GM12878 (cell line): Measurements from ENCODE around the gene ELMO3. TPM values are rescaled to one million over a fixed set of nuclear protein-coding genes. Genes with fewer than 3 reads are reported as not detected.

Experiments used
- ATAC-seq: fragments of 200-7000 bp; cut with Tn5 transposase; 3 replicates; pipeline ENCODE4 v1.9.1; 2020; ENCODE audit warnings: mild to moderate bottlenecking, moderate library complexity
- BruUV-seq: library from RNA; stranded (reverse); fragments of 400-500 nt; replicated peaks from 2 replicates; lab custom pipeline; 2021; lab: Mats Ljungman, UMichigan
- CTCF ChIA-PET: fragments of 300-600 bp; sonication (Branson Sonifier 250); formaldehyde crosslinking; extraction: SDS; loops from one replicate; lab custom pipeline; 2021; ENCODE audit warnings: inconsistent platforms; lab: Yijun Ruan, JAX
- POLR2A ChIA-PET: fragments of 350-600 bp; formaldehyde crosslinking; extraction: SDS; loops from one replicate; lab custom pipeline; 2021; ENCODE audit warnings: inconsistent platforms; lab: Charles Lee
- RAD21 ChIA-PET: fragments of 300-600 bp; sonication (Branson Sonifier 250); formaldehyde crosslinking; loops from one replicate; lab custom pipeline; 2023; ENCODE audit warnings: antibody characterized with exemption; ENCODE audit not compliant: unreplicated experiment; lab: Charles Lee
- SMC1A ChIA-PET: fragments of 300-600 bp; sonication (Branson Sonifier 250); formaldehyde crosslinking; loops from one replicate; lab custom pipeline; 2023; ENCODE audit not compliant: unreplicated experiment, uncharacterized antibody; lab: Charles Lee
- DNase-seq: peaks from one replicate; pipeline ENCODE4 v3.0.0-alpha.2; 2011; ENCODE audit warnings: low read depth, low spot score
- FAIRE-seq: peaks from 3 replicates; lab custom pipeline; 2011; peaks lifted over from hg19 to GRCh38; lab: Jason Lieb, UNC
- H2AFZ ChIP-seq: 2 replicates; pipeline ENCODE4 v1.6.0; 2011; ENCODE audit warnings: low read depth, low read length, control low read depth; ENCODE audit not compliant: control insufficient read depth
- H3K27ac ChIP-seq: 2 replicates; pipeline ENCODE4 v1.5.1; 2011; ENCODE audit warnings: control low read depth; ENCODE audit not compliant: control insufficient read depth, insufficient read depth
- H3K27me3 ChIP-seq, 2 experiments: replicated peaks in 1 of 2; 2 replicates each; pipeline versions ENCODE4 v1.6.0 to v1.6.1; 2011; ENCODE audit warnings: low read length in 1 of 2; ENCODE audit not compliant: control insufficient read depth in 2 of 2, insufficient read depth in 2 of 2
- H3K36me3 ChIP-seq, 2 experiments: 2 replicates each; pipeline ENCODE4 v1.5.1; 2011; ENCODE audit warnings: low read length in 1 of 2; ENCODE audit not compliant: control insufficient read depth in 2 of 2, insufficient read depth in 2 of 2
- H3K4me1 ChIP-seq: 2 replicates; pipeline ENCODE4 v1.6.1; 2011; ENCODE audit warnings: mild to moderate bottlenecking, low read length, moderate library complexity, mixed read lengths; ENCODE audit not compliant: control insufficient read depth, insufficient read depth
- H3K4me2 ChIP-seq: 2 replicates; pipeline ENCODE4 v1.6.0; 2011; ENCODE audit warnings: control low read depth; ENCODE audit not compliant: control insufficient read depth, insufficient read depth
- H3K4me3 ChIP-seq: fragments of 200-600 bp; sonication (generic); 2 replicates; pipeline ENCODE4 v1.5.1; 2016
- H3K79me2 ChIP-seq: 2 replicates; pipeline ENCODE4 v1.6.0; 2011; ENCODE audit warnings: low read length; ENCODE audit not compliant: control insufficient read depth, insufficient read depth
- H3K9ac ChIP-seq: 2 replicates; pipeline ENCODE4 v1.8.0; 2011; ENCODE audit warnings: low read length, control low read depth, mixed read lengths; ENCODE audit not compliant: control insufficient read depth, insufficient read depth
- H3K9me3 ChIP-seq: replicated peaks from 3 replicates; pipeline ENCODE4 v1.5.1; 2011; ENCODE audit warnings: mild to moderate bottlenecking, low read length; ENCODE audit not compliant: control insufficient read depth, insufficient read depth
- H4K20me1 ChIP-seq: 2 replicates; pipeline ENCODE4 v1.6.0; 2011; ENCODE audit not compliant: control insufficient read depth, insufficient read depth
- ATF3 ChIP-seq: IDR thresholded peaks from 2 replicates; pipeline ENCODE4 v1.6.1; 2011; ENCODE audit warnings: low read depth, mild to moderate bottlenecking, low read length, moderate library complexity, borderline replicate concordance; ENCODE audit errors: extremely low read depth
- CBX3 ChIP-seq: fragments of 200-600 bp; sonication (generic); IDR thresholded peaks from 2 replicates; pipeline ENCODE4 v1.6.1; 2016; ENCODE audit warnings: low read depth, borderline replicate concordance
- CHD2 ChIP-seq: IDR thresholded peaks from 2 replicates; pipeline ENCODE4 v1.6.1; 2011; ENCODE audit warnings: low read depth, low read length, improper control_type of control experiment, borderline replicate concordance
- CTCF ChIP-seq, 3 experiments: IDR thresholded peaks in 2 of 3; conservative IDR thresholded peaks in 1 of 3; 2 replicates each; pipeline ENCODE4 v1.5.1; 2011; ENCODE audit warnings: low read depth in 3 of 3, low read length in 3 of 3, mild to moderate bottlenecking in 3 of 3, control low read depth in 2 of 3, moderate library complexity in 2 of 3, inconsistent platforms in 1 of 3, mixed read lengths in 1 of 3; ENCODE audit not compliant: control insufficient read depth in 2 of 3, insufficient read depth in 1 of 3; ENCODE audit errors: extremely low read depth in 1 of 3
- IRF4 ChIP-seq: IDR thresholded peaks from 2 replicates; pipeline ENCODE4 v1.6.1; 2011; ENCODE audit warnings: low read depth, low read length
- MTA2 ChIP-seq: fragments of 450-650 bp; IDR thresholded peaks from 2 replicates; pipeline ENCODE4 v1.6.1; 2016; ENCODE audit warnings: low read depth, mild to moderate bottlenecking, moderate library complexity
- POLR2AphosphoS5 ChIP-seq: IDR thresholded peaks from 2 replicates; pipeline ENCODE4 v1.6.1; 2011; ENCODE audit warnings: mild to moderate bottlenecking, low read length, inconsistent platforms
- PRDM15 ChIP-seq: fragments of 450-650 bp; formaldehyde crosslinking; IDR thresholded peaks from 2 replicates; pipeline ENCODE4 v1.4.0; 2020; ENCODE audit warnings: mild to moderate bottlenecking, moderate library complexity
- SKIL ChIP-seq: fragments of 450-650 bp; IDR thresholded peaks from 2 replicates; pipeline ENCODE4 v1.6.1; 2017; ENCODE audit warnings: mild to moderate bottlenecking, low read depth, inconsistent platforms; ENCODE audit not compliant: poor library complexity, severe bottlenecking
- SREBF2 ChIP-seq: IDR thresholded peaks from 2 replicates; pipeline ENCODE4 v1.6.1; 2012; ENCODE audit warnings: mild to moderate bottlenecking, low read length
- SUZ12 ChIP-seq: fragments of 200-600 bp; sonication (generic); IDR thresholded peaks from one replicate; pipeline ENCODE4 v1.6.1; 2018; ENCODE audit warnings: antibody characterized with exemption, mild to moderate bottlenecking; ENCODE audit not compliant: unreplicated experiment
- ZNF207 ChIP-seq: fragments of 450-650 bp; IDR thresholded peaks from 2 replicates; pipeline ENCODE4 v1.6.1; 2014; ENCODE audit warnings: antibody characterized with exemption, mild to moderate bottlenecking, borderline replicate concordance
- ZNF217 ChIP-seq: fragments of 450-650 bp; IDR thresholded peaks from 2 replicates; pipeline ENCODE4 v1.6.1; 2017; ENCODE audit warnings: antibody characterized with exemption, mild to moderate bottlenecking
- WGBS: methylation state at CpG from one replicate; pipeline ENCODE4 v1.1.6; 2016; ENCODE audit warnings: low lambda C conversion rate; ENCODE audit not compliant: insufficient replicate concordance, insufficient coverage; ENCODE audit errors: missing lambda C conversion rate; 5-methylcytosine and 5-hydroxymethylcytosine counted together
- in situ Hi-C: fragments of 300-500 bp; cut with MboI; formaldehyde crosslinking; loops from 9 replicates; pipeline ENCODE4 v1.14.3; 2018; ENCODE audit warnings: mixed read lengths
- intact Hi-C: fragments of 100-400 bp; cut with micrococcal nuclease; formaldehyde crosslinking; loops from one replicate; pipeline ENCODE4 v1.14.2; 2022; ENCODE audit not compliant: unreplicated experiment
- polyA plus RNA-seq, 11 experiments: library from polyadenylated mRNA; depleted of rRNA in 4 of 11; unstranded in 6 of 11; stranded (reverse) in 5 of 11; fragments of >200 nt; fragmentation: Nextera tagmentation in 4 of 11; fragmentation: Illumina TruSeq in 1 of 11; extraction: Ambion mirVana in 4 of 11; extraction: Trizol in 1 of 11; gene quantifications; 1 replicate in 1 of 11; 2 replicates in 10 of 11; pipeline versions ENCODE4 v1.2.1 to v1.2.3, GENCODE V29; 2011 to 2016; ENCODE audit warnings: inconsistent platforms in 2 of 11, missing spikeins in 2 of 11, low read depth in 1 of 11
- total RNA-seq, 4 experiments: library from RNA; depleted of rRNA in 3 of 4; stranded (reverse); fragments of >200 nt in 3 of 4; fragmentation: Illumina TruSeq in 1 of 4; extraction: Trizol in 1 of 4; gene quantifications; 2 replicates each; pipeline versions ENCODE4 v1.2.1 to v1.2.3, GENCODE V29; 2013 to 2021

The ELMO3 gene
- total and polyA plus RNA-seq, 10 of the 15 experiments (the other 5 are each of a cell fraction or from before 2014, with no cell fraction given) = 0.05 to 4.7 (median 0.96) TPM; not detected in 1

- Histone ChIP-seq H3K4me1 (peaks cover 12% of the 10 kb centered on the region), H3K4me3 (peak within 1 kb of the TSS; percentile 87), H3K79me2 (peaks cover 18% of the 10 kb centered on the region), H3K27ac (peak within 1 kb of the TSS; percentile 74), H3K4me2 (peak within 1 kb of the TSS; percentile 86), H4K20me1 (no peaks in the 10 kb centered on the region), H3K9ac (peak within 1 kb of the TSS; percentile 80), H3K36me3 (peaks cover 14 to 25% of the 10 kb centered on the region in 2 experiments; a peak in 3 of 4 replicates), H3K9me3 (no peaks in the 10 kb centered on the region), H2AFZ (peak within 1 kb of the TSS; percentile 85), H3K27me3 (no peaks in the 10 kb centered on the region)
- FAIRE-seq (peak; percentile 100), DNase-seq (peak; percentile 97), ATAC-seq (peak; percentile 99)
- ChIA-PET CTCF (interaction anchor here (0.6 to 2.5 kb wide), 16 partner anchors 8 to 254 kb away, joined by 3 to 25 read pairs (median 5); partner anchors contain the start of genes ATP6V0D1, E2F4, ELMO3 and EXOC3L1), POLR2A (interaction anchor here (0.6 to 7.7 kb wide), 13 partner anchors 10 to 246 kb away, joined by 3 to 100 read pairs (median 4); partner anchors contain the start of genes E2F4, EXOC3L1, FHOD1 and NOL3), RAD21 (interaction anchor here (0.6 to 3.1 kb wide), 11 partner anchors 10 to 589 kb away, joined by 3 to 35 read pairs (median 4); partner anchors contain the start of genes FHOD1, NOL3 and PLEKHG4), SMC1A (interaction anchor here (0.7 to 2.6 kb wide), 9 partner anchors 9 to 209 kb away, joined by 3 to 21 read pairs (median 4); partner anchors contain the start of genes ELMO3, FBXL8, FHOD1 and SLC9A5)
- intact Hi-C loops = loop anchor here (1.0 kb wide), 1 partner anchor 20 kb away; the partner anchor contains the start of gene FHOD1
- BruUV-seq = no TSS peak
- 3% methylated on average over 46 of the region's 46 CpGs for WGBS
- in situ Hi-C loops = no loop called here
- TF ChIP-seq SKIL (no peak), POLR2AphosphoS5 (peak; percentile 92), CBX3 (no peak), SUZ12 (no peak), SREBF2 (peak; percentile 78), MTA2 (no peak), ZNF207 (peak; percentile 86; the same call in 1 of the 2 replicates), PRDM15 (CRISPR knock-in tag) (no peak), CHD2 (peak; percentile 90), CTCF (IDR thresholded peaks at IDR 0.05 in 2 of 3, conservative IDR thresholded peaks at IDR 0.05 in 1 of 3; ENCODE audit: control insufficient read depth in 2 of 3, extremely low read depth in 1 of 3, insufficient read depth in 1 of 3, low read depth in 3 of 3, low read length in 3 of 3) (peak; percentile 10 to 18 (median 14); a peak in 3 of 6 replicates), ZNF217 (no peak), IRF4 (peak; percentile 46; the same call in 1 of the 2 replicates), ATF3 (peak; percentile 98)
These were observed 28.1 kb downstream of the ELMO3 start, which contains the start of gene TMEM208 for GRCh38 chr16:67226804-67227566. Gene TMEM208, plus strand, starts transcription at chr16:67227130. Its CDS starts 89 bp downstream, at chr16:67227219.
